Ishikawa (cell line): ENCODE measurements around the gene LUZP2.

ENCODE experiments used
- CEBPB ChIP-seq: IDR thresholded peaks from 2 replicates; pipeline ENCODE4 v1.6.1; 2012
- CREB1 ChIP-seq: IDR thresholded peaks from 2 replicates; pipeline ENCODE4 v1.6.1; 2012; ENCODE audit warnings: low read depth
- EGR1 ChIP-seq: IDR thresholded peaks from 2 replicates; pipeline ENCODE4 v1.6.1; 2012
- EP300 ChIP-seq: IDR thresholded peaks from 2 replicates; pipeline ENCODE4 v1.6.1; 2012; ENCODE audit warnings: borderline replicate concordance
- FOXM1 ChIP-seq: IDR thresholded peaks from 2 replicates; pipeline ENCODE4 v1.6.1; 2012; ENCODE audit warnings: low read depth, borderline replicate concordance
- MAX ChIP-seq: IDR thresholded peaks from 2 replicates; pipeline ENCODE4 v1.6.1; 2012
- NFIC ChIP-seq: IDR thresholded peaks from 2 replicates; pipeline ENCODE4 v1.6.1; 2012
- RAD21 ChIP-seq: IDR thresholded peaks from 2 replicates; pipeline ENCODE4 v1.6.1; 2012; ENCODE audit warnings: low read depth
- REST ChIP-seq: IDR thresholded peaks from 2 replicates; pipeline ENCODE4 v1.6.1; 2012; ENCODE audit warnings: low read depth, mild to moderate bottlenecking
- TAF1 ChIP-seq: IDR thresholded peaks from 2 replicates; pipeline ENCODE4 v1.6.1; 2012; ENCODE audit warnings: low read depth, mild to moderate bottlenecking
- TCF12 ChIP-seq: IDR thresholded peaks from 2 replicates; pipeline ENCODE4 v1.6.1; 2012; ENCODE audit warnings: low read depth
- TEAD4 ChIP-seq: IDR thresholded peaks from 2 replicates; pipeline ENCODE4 v1.6.1; 2012
- USF1 ChIP-seq: IDR thresholded peaks from 2 replicates; pipeline ENCODE4 v1.6.1; 2012
- YY1 ChIP-seq: IDR thresholded peaks from 2 replicates; pipeline ENCODE4 v1.6.1; 2012; ENCODE audit warnings: low read depth
- ZBTB7A ChIP-seq: IDR thresholded peaks from 2 replicates; pipeline ENCODE4 v1.6.1; 2012; ENCODE audit warnings: low read depth

Gene LUZP2

GRCh38 chr11:24637520-24637919 lies 140.7 kb downstream of the LUZP2 start:
- TF ChIP-seq CEBPB = no peak
- no peak for TF ChIP-seq RAD21
- no peak for TF ChIP-seq REST
- no peak for TF ChIP-seq TCF12
- no peak for TF ChIP-seq NFIC
- TF ChIP-seq EGR1 = no peak
- TF ChIP-seq TAF1 = no peak
- no peak for TF ChIP-seq USF1
- no peak for TF ChIP-seq TEAD4
- TF ChIP-seq YY1 = no peak
- TF ChIP-seq EP300 = no peak
- TF ChIP-seq CREB1 = no peak
- TF ChIP-seq MAX = no peak
- no peak for TF ChIP-seq FOXM1

DNA sequence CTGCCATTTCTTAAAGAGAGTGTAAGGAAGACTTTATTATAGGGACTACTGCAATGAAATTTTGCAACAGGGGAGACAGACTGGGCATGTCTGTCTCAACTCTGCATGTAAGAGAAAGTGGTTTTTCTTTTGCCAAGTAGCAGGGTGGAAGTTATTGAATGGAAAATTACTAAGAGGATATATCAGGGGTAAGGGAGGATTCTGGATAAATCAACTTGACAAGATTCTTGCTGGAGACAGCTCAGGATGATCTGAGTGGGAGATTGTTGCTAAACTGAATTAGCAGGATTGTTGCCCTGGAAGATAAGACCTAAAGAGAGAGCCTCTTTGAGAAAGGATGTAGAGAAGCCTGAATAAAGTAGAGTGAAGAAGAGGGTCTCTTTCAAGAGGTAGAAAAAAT lies 145.8 kb downstream of the LUZP2 start:
- no peak for TF ChIP-seq EGR1
- no peak for TF ChIP-seq CREB1
- no peak for TF ChIP-seq REST
- no peak for TF ChIP-seq YY1
- no peak for TF ChIP-seq TEAD4
- no peak for TF ChIP-seq RAD21
- TF ChIP-seq CEBPB = no peak
- no peak for TF ChIP-seq MAX
- TF ChIP-seq NFIC = no peak
- no peak for TF ChIP-seq TCF12
- no peak for TF ChIP-seq TAF1
- TF ChIP-seq EP300 = no peak

- TF ChIP-seq CREB1 (no peak), TEAD4 (no peak), CEBPB (no peak), RAD21 (no peak), YY1 (no peak), TCF12 (no peak), NFIC (no peak), TAF1 (no peak), FOXM1 (no peak), USF1 (no peak)
Observed at GRCh38 chr11:24645563-24645962, 148.7 kb downstream of the LUZP2 start.

DNA sequence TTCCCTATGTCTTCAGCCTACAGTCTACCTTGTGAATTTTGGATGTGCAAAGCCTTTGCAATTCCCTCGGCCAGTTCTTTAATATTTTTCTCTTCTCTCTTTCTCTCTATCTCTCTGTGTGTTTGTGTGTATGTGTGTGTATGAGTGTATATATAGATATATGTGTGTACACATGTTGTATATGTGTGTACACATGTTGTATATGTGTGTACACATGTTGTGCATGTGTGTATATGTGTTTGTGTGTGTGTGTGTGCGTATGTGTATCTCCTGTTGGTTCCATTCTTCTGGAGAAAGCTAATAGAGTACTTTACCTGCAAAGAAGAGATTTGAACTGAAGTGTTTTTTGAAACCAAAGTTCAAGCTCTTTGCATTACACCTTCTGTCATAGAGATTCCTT lies 155.0 kb downstream of the LUZP2 start:
- no peak for TF ChIP-seq ZBTB7A
- no peak for TF ChIP-seq FOXM1
- TF ChIP-seq TAF1 = no peak
- no peak for TF ChIP-seq TCF12
- TF ChIP-seq REST = no peak
- TF ChIP-seq EGR1 = no peak
- no peak for TF ChIP-seq YY1
- no peak for TF ChIP-seq MAX
- no peak for TF ChIP-seq CREB1
- TF ChIP-seq NFIC = no peak
- no peak for TF ChIP-seq TEAD4
- TF ChIP-seq EP300 = no peak
- no peak for TF ChIP-seq CEBPB
- TF ChIP-seq RAD21 = no peak
